Fibroblast of the conjunctiva (primary cell): ENCODE measurements around the gene ELF3.
A peak's percentile ranks its signal among the peaks of the same experiment; 100 is the strongest.
"Not testable (repeated sequence)": the region's sequence is repeated elsewhere in the genome, so short reads cannot be mapped to it uniquely, and the experiment has no call there.

Experiments used
- DNase-seq: peaks from one replicate; pipeline ENCODE4 v3.0.0-alpha.2; 2010; ENCODE audit warnings: low read depth

The ELF3 gene

DNA sequence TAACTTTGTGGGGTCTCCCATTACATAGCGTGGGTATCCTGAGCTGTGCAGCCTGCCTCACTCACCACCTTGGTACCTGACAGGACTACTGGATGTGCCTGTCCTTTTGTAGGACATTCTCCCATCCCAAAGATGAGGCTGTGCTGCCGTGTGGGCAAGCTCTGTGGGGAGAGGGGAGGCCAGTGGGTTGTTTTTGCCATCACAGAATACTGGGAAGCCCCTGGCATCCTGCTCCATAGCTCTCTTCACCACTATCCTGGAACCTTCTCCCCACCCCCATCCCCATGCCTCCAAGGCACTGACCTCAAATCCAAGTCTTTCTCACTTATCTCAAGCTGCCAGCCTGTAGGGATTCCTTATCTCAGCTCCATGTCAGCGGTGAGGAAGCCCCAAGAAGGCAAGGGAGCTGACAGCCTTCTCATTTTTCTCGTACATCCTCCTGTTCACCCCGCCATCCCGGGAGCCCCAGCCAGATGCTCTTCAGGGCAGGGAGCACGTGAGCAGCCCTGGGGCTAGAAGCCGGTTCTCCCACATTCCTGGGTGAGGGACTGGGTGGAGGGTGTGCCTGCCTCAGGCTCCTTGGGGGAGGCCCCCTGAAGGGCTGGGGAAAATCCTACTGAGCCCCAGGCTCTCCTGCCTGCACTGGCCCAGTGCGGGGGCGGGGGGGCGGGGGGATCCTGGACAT, 2.4 kb upstream of the ELF3 start:
- no peak for DNase-seq

DNA sequence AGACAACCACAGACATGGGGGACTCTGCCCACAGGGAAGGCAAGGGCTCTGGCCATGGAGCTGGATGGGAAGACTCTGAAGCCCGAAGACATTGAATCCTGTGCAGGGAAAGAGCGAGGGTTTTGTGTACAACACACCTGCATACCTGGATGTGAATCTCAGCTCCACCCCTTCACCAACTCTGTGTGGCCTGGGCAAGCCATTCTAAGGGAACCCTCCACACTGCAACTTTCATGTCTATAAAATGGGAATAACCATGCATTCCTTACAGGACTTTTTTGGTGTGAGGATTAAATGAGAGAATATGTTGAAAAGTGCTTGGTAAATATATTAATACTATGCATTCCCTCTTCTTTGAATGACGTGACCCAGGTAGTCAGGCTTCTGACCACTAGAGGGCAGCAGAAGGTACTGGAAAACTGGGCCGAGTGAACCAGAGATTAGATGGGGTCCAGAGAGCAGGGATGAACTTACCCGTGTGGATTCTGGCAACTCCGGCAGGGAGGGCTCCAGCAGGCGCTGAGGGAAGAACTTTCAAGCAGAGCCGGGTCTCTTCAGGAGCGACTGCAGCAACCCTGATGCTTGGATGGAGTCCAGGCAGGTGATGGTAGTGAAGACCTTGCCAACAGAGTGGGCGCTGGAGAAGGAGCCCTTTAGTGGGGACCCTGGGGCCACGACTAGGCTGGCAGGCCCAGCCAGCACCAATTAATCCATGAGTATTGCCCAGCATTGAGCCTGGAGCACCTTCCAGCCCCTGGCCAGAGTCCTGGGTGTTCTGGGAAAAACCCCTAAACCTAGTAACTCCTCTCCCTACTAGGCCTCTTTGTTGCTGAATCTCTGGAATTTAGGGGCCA, 834 bp upstream of the ELF3 start:
- DNase-seq = peak; percentile 63

DNA sequence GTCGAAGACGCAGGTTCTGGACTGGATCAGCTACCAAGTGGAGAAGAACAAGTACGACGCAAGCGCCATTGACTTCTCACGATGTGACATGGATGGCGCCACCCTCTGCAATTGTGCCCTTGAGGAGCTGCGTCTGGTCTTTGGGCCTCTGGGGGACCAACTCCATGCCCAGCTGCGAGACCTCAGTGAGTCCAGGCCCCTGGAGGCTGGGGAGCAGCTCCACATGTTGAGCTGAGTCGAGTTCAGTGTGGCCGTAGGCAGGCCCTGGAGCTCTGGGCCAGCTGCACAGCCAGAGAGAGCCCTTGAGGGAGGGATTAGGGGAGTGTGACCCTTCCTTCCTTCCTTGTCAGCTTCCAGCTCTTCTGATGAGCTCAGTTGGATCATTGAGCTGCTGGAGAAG, 1.6 kb downstream of the ELF3 start:
- DNase-seq = no peak

DNA sequence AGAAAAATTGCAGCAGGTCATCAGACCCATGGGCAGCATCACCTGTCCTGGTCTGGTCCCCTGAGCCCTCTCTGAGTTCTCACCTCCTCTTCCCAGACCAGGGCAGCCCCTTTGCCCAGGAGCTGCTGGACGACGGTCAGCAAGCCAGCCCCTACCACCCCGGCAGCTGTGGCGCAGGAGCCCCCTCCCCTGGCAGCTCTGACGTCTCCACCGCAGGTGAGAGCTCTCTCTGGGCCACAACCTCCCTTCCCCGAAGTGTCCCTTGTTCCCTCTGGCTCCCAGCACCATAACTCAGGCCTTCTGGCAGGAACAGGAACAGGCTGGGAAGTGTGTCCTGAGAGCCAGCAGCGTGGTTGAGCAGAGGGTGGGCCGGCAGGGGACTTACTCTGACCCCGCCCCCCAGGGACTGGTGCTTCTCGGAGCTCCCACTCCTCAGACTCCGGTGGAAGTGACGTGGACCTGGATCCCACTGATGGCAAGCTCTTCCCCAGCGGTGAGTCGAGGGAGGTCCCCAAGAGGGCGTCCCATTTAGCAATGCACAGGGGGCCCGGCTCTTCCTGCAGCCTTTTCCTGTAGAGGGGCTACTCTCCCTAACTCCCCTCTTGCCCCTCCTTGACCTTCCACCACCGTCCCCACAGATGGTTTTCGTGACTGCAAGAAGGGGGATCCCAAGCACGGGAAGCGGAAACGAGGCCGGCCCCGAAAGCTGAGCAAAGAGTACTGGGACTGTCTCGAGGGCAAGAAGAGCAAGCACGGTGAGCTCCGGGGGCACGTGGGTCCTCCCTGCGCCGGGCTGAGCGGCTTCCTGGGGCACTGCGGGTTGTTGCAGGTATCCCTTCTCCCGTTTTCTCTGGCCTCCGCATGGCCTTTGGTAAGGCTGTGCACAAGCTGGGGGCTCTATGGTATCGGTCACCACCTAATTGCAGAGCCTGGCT, 2.4 kb downstream of the ELF3 start:
- DNase-seq = no peak

DNA sequence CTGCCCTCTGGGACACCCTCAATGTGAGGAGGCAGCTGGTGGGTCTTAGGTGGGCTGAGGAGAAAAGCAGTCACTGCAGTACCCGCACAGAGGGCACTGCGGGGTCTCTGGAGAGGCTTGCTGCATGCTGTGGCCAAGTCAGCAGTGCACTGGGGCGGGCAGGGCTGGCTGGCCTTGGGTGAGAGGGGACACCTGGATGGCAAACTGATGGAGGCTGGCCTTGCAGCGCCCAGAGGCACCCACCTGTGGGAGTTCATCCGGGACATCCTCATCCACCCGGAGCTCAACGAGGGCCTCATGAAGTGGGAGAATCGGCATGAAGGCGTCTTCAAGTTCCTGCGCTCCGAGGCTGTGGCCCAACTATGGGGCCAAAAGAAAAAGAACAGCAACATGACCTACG, 3.2 kb downstream of the ELF3 start:
- no peak for DNase-seq

DNA sequence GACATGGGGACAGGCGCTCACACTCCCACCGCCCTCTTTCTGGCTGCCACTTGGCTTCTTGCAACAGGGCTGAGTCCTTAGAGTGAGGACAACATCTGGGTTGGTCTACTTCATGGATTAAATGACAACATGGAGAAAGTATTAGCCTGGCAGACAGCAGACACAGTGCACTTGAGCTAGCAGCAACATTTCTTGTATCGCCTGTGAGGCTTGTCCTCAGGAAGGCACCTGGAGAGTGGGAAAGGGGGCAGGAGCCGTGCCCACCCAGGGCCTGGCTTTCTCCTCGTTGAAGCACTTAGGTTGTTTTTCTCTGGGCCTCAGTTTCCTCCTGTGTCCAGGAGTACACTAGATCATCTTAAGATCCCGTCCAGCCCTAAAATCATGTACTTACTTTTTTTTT, 3.7 kb downstream of the ELF3 start:
- no peak for DNase-seq

DNA sequence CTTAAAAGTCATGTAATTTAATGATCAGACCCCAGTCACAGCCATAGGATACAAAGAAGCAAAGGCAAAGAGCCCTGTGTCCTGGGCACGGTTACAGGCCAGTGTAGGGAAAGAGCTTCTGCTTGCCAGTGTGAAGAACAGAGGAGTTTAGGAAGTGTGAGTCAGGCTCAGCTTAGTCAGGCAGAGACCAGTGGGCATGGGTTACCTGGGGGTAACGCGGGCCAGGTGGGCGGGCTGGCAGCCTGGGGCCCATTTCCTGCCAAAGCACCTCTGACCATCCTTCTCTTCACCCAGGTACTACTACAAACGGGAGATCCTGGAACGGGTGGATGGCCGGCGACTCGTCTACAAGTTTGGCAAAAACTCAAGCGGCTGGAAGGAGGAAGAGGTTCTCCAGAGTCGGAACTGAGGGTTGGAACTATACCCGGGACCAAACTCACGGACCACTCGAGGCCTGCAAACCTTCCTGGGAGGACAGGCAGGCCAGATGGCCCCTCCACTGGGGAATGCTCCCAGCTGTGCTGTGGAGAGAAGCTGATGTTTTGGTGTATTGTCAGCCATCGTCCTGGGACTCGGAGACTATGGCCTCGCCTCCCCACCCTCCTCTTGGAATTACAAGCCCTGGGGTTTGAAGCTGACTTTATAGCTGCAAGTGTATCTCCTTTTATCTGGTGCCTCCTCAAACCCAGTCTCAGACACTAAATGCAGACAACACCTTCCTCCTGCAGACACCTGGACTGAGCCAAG, 4.7 kb downstream of the ELF3 start:
- DNase-seq = no peak

DNA sequence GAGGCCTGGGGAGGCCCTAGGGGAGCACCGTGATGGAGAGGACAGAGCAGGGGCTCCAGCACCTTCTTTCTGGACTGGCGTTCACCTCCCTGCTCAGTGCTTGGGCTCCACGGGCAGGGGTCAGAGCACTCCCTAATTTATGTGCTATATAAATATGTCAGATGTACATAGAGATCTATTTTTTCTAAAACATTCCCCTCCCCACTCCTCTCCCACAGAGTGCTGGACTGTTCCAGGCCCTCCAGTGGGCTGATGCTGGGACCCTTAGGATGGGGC, 5.2 kb downstream of the ELF3 start:
- DNase-seq = no peak

DNA sequence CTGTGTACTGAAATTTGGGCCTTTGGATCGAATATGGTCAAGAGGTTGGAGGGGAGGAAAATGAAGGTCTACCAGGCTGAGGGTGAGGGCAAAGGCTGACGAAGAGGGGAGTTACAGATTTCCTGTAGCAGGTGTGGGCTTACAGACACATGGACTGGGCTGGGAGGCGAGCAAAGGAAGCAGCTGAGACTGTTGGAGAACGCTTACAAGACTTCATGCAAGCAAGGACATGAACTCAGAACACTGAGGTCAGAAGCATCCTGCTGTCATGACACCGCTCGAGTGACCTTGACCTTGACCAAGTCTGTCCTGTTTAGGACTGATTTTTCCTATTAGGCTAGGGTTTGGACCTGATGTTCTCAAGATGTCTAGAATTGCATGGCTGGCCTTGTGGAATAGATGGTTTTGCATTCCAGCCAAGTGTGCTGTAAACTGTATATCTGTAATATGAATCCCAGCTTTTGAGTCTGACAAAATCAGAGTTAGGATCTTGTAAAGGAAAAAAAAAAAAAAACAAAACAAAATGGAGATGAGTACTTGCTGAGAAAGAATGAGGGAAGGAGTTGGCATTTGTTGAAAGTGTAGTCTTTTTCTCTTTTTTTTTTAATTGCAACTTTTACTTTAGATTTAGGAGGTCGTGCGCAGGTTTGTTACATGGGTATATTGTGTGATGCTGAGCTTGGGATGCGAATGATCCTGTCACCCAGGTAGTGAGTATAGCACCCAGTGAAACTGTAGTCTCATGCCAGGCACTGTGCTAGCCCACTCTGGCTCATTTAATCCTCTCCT, 5.8 kb downstream of the ELF3 start:
- DNase-seq = peak; percentile 33

DNA sequence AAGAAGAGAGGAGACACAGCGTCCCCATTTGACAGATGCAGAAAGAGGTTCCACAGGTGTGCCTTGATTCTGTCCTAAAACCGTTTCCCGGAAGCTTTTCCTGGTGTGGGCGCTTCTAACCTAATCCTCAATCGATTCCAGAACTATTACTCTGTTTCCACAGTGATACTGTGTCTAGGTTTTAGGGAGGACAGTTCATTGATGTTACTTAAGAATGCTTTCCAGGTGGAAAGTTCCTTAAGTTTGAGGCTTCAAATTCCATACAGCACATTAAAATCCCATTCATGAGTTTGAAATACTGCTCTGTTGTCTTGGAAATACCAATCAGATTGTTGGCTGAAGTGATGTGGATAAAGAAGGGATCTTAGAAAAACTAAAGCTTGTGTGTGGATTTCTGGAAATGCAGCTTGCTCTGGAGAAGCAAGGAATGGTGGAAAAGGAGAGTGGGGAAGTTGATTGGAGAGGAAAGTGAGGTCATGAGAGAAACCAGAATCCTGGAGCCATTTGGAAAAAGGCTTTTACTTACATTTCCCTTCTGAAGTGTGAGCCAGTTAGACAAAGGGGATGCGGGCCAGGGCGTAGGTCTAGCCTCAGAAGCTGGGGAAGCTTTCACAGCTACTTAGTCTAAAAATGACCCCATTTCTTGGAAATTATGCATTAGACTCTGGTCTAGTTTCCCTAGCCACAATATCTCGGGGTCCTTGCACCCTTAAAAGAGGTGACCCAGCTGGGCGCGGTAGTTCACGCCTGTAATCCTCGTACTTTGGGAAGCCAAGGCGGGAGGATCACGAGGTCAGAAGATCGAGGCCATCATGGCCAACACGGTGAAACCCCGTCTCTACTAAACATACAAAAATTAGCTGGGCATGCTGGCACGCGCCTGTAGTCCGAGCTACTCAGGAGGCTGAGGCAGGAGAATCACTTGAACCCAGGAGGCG, 6.7 kb downstream of the ELF3 start:
- no peak for DNase-seq

DNA sequence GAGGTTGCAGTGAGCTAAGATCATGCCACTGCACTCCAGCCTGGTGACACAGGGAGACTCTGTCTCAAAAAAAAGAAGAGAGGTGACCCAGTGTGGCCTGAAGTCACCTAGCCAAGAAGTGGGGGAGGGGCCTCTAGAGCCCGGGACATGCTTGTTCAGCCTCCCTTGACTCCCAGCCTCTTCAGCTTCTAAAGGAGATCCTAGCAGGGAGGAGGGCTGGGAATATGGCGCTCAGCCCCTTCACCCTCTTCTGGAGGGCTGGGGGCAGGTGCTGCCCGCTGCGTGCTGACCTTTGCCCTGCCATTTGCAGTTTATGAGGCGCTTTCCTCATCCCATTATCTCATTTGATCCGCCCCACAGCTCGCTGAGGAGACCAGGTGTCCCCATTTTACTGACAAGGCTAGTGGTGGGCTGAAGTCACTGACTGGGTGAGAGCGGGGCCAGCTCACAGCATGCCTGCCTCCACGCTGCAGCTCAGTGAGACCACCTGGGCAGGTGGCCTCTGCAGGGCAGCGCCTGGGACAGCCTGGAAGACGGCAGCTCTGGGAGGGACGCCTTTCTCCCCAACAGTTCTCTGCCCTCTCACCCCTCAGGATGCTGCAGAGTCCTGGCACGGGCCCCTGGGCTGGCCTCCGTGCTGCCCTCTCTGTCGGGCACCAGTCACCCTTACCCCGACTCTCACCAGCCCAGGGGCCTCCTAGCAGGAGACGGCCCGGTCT, 7.5 kb downstream of the ELF3 start:
- DNase-seq = no peak

DNA sequence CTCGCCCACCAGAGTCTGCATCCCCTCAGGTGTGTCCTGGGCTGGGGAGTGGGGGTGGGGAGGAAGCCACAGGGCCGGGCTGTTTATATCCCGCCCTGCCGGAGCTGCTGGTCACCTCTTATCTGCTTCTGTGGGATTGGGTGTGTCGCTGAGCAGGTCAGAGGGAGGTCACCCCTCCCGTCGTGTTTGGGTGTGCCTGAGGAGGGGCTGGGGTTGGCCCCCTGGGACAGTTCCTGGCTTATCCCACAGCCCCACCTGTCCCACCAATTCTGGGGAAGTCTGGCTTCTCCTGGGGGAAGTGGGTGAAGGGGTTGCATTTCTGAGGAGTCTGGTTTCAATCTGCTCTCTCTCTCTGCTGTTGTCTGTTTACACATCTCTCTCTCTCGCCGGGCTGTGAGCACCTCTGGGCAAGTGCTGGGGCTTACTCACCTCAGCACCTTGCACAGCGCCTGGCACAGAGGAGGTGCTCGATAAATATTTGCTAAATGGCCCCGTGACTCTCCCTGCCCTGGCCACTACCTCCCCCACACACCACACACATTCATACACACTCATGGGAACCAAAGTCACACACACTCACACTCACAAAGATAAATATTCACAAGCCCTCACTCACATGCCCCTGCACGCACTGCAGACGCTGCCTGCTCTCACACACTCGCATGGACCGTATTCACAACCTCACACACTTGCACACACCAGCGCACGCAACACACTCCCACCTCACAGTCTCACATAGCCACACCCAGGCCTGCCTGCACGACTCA, 8.3 kb downstream of the ELF3 start:
- no peak for DNase-seq

DNA sequence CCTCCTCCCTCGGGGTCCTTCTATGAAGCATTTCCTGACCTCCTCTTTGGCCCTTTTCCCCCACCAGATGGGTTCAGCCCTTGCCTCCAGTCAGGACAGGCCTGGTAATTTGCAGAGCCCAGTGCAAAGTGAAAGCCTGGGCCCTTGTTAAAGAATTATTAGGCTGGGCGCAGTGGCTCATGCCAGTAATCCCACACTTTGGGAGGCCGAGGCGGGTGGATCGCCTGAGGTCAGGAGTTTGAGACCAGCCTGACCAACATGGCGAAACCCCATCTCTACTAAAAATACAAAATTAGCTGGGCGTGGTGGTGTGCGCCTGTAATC, 8.8 kb downstream of the ELF3 start:
- DNase-seq = not testable (repeated sequence)

DNA sequence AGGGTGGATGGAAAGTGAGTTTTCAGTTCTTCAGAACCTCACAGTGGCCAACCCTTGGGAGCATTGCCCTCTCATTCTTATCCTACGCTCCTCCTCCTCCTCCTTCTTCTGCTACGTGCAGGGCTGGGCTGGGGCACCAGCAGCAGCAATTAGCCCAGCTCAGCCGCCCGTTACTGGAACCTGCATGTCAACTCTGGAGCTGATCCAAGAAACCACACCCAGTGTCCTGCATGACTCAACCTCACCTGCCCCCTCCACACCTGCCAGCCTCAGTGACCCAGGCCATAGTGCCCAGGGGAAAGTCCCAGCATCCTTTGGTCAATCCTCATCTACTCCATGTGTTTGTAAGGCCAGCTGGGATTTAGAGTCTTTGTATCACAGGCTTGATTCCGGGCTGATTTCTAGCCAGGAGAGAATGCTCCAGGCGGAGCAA, 12.6 kb downstream of the ELF3 start:
- DNase-seq = no peak

DNA sequence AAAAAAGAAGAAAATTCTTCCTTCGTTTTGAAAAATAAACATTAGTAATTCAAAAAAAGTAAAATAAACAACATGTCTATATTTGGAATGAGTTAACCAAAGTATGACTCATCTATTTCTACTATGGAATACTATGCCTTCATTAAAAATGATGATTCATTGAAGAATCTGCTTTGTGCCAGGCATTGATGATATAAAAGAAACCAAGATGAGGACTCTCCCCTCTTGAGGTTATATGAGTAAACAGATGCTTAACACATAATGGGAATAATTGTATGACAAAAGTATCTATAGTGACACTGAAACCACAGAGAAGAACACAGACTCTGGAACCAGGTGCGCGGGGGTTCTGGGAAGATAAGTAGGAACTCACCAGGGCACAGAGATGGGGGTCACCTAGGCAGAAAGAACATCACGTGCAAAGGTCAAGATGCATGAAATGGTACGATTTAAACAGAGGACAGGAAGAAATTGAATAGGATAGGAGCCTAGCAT, 18.8 kb downstream of the ELF3 start:
- DNase-seq = peak; percentile 48

DNA sequence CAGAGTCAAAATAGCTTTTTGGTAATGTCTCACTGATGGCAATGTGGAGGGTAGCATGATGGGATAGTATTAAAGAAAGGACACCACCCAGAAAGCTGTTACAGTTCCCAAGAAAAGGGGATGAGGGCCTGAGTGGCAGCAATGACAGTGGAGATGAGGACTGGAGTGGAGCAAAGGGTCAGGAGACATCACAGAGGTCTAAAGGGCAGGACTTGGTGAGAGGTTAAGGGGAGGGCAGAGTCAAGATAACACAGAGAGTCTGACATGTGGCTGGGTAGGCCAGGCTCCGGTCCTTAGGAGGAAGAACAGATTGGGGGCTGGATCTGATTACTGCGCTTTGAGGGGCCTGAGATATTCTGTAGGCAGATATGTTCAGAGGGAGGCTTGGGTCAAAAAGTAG, 19.3 kb downstream of the ELF3 start:
- DNase-seq = no peak

DNA sequence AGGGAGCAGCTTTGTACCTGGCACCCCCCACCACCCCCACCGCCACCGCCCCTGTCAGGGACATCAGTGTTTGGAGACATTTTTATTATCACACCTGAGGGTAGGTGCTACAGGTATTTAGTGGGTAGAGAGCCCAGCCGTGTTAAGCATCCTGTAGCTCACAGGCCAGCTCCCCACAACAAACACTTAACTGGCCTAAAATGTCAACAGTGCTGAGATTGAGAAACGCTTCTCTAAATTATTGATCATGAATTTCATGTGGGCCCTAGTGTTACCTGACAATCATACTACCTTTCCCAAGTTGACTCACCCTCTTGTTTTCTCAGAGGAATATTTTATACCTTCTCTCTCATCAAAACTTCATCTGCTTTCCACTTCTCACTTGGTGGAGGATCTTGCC, 21.4 kb downstream of the ELF3 start:
- DNase-seq = no peak

DNA sequence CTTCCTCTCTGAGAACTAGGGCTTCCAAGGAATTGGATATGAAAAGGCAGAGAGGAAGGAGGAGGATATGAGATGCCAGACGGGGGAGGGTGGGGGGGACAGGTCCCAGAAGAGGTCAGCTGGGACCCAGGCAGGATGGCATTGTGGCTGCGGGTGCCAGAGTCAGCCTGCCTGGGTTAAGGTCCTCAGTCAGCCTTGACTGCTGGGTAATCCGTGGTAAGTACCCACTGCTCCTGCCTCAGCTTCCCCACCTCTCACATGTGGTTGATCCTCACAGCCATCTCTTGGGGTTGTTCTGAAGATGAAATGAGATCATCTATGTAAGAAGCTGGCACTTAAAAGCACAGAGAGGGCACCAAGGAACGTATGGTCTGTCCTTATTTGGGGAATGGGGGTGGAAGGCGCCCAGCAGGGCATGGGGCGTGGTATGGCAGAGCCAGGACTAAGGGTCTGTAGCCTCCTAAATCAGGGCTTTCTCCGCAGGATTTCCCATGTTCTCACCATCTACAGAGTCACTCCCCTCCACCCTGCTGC, 23.8 kb downstream of the ELF3 start:
- no peak for DNase-seq
